Esophagus mucosa (tissue), 1 donor: ENCODE results near the gene TEKT5. TPM values are rescaled to one million over a fixed set of nuclear protein-coding genes. Genes with fewer than 3 reads are reported as not detected.
"Not testable (repeated sequence)": the region's sequence is repeated elsewhere in the genome, so short reads cannot be mapped to it uniquely, and the experiment has no call there.

ENCODE experiments used
- ATAC-seq: fragments of 200-7000 bp; cut with Tn5 transposase; one replicate; pipeline ENCODE4 v1.9.1; 2020
- total RNA-seq: library from RNA; stranded (reverse); gene quantifications from one replicate; pipeline ENCODE4 v1.2.4, GENCODE V29; 2023
- donor health status: DM: yes; HTN: yes; CAD: no.

Gene TEKT5
- total RNA-seq = not detected

DNA sequence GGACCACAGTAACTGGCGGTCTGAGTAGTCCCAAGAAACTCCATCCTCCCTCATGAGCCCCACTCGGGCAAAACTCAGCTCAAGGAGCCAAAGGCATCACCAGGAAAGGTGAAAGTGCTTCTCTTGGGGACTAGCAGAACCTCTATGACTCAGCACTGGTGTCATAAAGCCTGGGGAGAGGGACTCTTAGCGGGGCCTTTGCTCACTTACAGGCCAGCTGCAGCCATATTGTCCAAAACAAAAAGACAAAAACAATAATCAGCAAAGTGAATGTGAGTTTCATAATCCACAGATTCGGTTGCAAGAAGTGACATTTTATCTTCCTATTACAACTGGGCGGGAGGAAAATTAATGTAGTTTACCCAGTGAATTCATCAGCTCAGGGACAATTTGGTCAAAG lies at the start of gene TEKT5:
TSS of gene TEKT5 (minus strand) at position 101 of the 400 bp plus-strand sequence. CDS start at position 44, 57 bp downstream.
- ATAC-seq = no peak

- ATAC-seq = peak; percentile 98
Observed at GRCh38 chr16:10743610-10744369, 49.1 kb upstream of the TEKT5 start, which contains the start of gene NUBP1. NUBP1 (plus strand) TSS chr16:10743842; CDS start chr16:10743864, 22 bp downstream.

- ATAC-seq = no peak
Observed at GRCh38 chr16:10743227-10743609, 48.5 kb upstream of the TEKT5 start.

GRCh38 chr16:10741844-10742243 lies 47.1 kb upstream of the TEKT5 start:
- no peak for ATAC-seq

DNA sequence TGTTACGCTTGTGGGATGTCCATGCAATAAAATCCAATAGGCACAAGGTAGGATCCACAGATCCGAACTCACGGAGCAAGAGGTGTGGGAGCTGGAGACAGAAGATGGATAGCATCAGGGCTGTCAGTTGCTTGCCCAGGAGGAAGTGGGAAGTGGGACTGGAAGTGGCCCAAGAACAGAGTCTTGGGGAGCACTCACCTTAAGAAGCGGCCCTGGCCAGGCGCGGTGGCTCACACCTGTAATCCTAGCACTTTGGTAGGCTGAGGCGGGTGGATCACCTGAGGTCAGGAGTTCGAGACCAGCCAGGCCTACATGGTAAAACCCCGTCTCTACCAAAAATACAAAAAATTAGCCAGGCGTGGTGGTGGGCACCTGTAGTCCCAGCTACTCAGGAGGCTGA lies 46.5 kb upstream of the TEKT5 start:
- not testable (repeated sequence) for ATAC-seq

GRCh38 chr16:10740845-10741208 lies 46.1 kb upstream of the TEKT5 start:
- no peak for ATAC-seq

DNA sequence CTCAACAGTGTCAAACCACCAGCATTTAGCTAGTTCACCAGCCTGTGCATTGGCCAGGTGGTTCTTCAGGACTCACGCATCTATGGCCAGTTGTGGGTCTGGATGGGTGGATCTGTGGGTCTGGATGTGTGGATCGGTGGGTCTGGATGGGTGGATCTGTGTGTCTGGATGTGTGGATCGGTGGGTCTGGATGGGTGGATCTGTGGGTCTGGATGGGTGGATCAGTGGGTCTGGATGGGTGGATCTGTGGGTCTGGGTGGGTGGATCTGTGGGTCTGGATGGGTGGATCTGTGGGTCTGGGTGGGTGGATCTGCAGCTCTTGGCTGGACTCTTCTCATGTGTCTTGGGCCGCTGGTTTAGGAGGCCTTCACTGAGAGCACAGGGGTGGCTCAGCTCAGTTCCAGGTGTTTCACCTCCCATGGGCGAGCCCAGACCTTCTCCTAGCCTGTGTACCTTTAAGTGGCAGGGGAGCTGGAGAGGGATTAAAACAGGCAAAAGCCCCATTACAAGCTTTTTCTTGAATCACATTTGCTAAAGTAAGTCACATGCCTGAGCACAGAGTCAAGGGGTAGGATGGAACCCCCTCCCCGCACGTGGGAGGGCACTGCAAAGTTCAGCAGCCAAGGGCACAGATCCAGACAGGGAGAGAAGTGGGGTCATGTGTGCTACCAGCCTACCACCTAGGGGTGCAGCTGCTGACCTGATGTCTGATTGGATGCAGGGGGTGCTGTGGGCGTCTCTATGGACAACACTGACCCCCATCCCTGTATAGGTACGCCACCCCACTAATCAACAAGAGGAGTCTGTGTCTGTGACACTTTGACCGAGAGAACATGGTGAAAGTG lies 45.5 kb upstream of the TEKT5 start:
- ATAC-seq = no peak

- peak; percentile 64 for ATAC-seq
Observed at GRCh38 chr16:10738231-10739077, 43.7 kb upstream of the TEKT5 start.

DNA sequence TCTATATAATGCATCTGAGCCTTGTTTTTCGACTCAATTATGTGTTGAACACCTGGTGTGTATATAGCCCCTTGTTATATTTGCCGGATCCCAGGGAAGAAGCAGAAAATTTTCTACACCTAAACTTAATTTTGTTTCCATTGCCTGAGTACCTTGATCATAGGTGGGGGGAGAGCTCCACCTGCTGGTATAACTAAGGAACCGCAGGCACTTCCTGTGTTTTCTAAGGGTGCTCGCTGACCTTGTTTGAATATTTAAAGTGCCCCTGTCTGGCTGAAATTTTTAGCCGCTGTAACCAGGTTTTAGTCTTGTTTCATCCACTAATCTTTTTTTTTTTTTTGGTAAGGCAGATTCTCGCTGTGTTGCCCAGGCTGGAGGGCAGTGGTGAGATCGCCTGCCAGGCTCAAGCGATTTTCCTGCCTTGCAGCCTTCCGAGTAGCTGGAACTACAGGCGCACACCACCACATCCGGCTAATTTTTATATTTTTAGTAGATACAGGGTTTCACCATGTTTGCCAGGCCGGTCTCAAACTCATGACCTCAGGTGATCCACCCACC lies 42.4 kb upstream of the TEKT5 start:
- ATAC-seq = peak; percentile 78

DNA sequence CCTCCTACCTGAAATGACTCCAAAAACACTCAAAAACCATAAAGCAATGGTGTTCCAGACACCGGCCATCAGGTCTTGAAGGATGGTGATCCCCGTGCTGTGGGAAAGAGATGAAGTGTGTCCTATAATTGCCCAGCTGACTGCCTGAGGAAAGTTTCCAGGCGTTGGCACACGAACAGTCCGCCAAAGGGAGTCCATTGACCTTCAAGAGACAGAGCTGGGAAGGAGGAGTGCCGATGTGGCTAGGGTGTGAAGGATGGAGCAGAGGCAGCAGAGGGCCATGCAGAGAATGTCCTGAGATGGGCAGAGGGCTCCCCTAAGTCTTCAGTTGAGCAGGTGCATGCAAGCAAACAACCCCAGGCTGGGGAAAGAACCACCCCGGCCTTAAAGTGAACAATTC lies 37.1 kb upstream of the TEKT5 start:
- no peak for ATAC-seq

- peak; percentile 97 for ATAC-seq
Observed at GRCh38 chr16:10729104-10730048, 34.6 kb upstream of the TEKT5 start.

- ATAC-seq = no peak
Observed at GRCh38 chr16:10728003-10728887, 33.5 kb upstream of the TEKT5 start.

- peak; percentile 34 for ATAC-seq
Observed at GRCh38 chr16:10708969-10709368, 14.2 kb upstream of the TEKT5 start.

DNA sequence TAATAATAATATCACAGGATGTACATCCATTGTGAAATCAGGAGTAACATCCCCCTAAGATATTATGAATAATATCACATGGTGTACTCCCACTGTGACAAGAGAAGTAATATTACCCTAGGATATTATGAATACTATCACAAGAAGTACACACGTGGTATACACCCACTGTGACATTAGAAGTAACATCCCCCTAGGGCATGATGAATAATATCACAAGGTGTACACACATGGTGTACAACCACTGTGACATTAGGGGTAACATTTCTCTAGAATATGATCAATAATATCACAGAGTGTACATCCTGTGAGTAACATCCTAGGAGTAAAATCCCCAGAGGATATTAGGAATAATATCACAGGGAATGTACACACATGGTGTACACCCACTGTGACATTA lies 5.0 kb upstream of the TEKT5 start:
- no peak for ATAC-seq

DNA sequence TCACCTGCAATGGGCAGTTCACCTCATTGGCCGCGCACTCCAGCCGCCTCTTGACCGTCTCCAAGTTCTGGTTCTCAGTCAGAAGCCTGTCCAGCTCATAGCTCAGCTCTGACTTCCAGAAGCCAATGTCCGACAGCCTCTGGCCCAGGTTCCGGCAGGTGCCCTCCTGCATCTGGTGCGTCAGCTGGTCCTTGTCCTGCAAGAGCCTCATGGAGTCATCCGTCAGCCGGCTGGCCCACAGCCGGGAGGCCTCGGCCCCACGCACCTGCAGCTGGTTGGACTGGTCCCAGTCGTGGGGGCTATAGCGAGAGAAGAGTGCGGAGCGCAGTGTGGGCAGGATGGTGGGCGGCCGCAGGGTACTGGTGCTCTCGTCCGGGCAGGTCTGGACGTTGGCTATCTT lies 424 bp downstream of the TEKT5 start:
- no peak for ATAC-seq

GRCh38 chr16:10693889-10694288 lies 841 bp downstream of the TEKT5 start:
- no peak for ATAC-seq

DNA sequence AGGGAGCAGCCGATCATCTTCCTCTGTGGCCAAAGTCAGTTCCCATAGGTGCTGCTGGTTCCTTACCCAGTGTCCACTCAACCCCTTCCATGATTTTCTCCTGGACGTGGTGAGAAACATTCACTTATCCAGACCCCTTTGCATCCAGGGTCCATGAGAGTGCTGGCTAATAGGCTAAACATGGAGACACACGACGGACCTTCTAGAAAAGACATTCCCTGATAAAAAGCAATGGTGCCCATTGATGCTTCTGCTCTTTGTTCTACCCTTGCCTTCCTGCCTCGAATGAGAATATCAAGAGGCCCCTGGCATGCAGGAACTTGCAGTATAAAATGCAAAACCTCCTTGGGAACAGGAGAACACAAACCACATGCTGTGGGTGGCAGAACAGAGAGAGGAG lies 2.3 kb downstream of the TEKT5 start:
- ATAC-seq = no peak

GRCh38 chr16:10688726-10689125 lies 6.0 kb downstream of the TEKT5 start:
- ATAC-seq = no peak

- ATAC-seq = peak; percentile 58
Observed at GRCh38 chr16:10688291-10688690, 6.4 kb downstream of the TEKT5 start.

DNA sequence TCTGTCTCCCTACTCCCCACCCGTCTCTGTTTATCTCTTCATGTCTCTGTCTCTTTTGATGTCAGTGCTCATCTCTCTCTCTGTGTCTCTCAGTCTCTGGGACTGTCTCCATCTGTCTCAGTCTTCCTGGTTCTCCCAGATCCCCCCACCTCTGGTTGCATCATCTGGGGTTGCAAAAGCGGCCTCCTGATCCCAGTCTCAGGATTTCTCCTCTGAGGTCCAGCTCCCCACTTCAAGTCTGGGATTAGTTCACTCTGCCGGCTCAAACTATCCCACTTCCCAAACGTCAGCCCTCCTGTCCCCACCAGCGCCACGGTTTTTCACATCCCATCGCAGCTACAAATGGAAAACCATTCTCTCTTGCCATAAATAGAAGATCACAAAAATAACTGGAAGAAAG lies 9.0 kb downstream of the TEKT5 start:
- no peak for ATAC-seq
